ENCODE results near the gene SEL1L. TPM values are rescaled to one million over a fixed set of nuclear protein-coding genes. Genes with fewer than 3 reads are reported as not detected.

SEL1L gene
- 106 and 114 TPM in 2 replicates for total RNA-seq

DNA sequence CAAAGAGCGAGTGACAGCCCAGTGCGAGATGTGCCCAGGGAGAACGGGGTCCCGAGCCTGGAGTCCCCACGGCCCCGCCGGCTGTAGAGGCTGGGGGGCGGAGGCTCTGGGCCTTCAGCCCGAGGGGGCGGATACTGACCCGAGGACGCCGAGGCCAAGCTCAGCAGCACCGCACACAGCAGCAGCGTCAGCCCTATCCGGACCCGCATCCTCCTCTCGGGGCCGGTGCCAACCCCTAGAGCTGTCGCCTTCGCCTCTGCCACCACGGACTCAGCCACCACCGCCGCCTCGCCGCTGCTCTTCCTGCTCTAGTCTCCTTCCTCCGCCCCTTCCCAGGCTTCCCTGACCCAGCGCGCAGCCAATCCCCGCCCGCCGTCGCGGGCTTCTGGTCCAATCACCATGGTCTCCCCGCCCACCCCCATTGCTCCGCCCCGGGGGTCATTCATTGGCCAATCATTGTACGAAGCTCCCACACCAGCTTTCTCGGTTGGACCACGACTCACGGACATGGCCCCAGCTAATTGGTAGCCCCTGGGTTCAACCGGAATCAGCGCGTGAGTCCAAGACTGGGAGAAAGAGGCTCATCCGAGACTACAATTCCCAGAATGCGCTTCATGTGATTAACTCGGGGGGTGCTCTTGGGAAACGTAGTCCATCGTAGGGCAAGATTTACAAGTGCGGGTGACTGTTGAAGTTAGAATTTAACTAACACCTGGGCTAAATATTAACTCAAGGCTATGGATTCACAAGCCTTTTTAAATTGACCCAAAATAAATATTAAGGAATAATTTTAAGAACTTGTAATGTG lies at the start of gene SEL1L:
Gene SEL1L, minus strand, starts transcription at position 318 of the 808 bp plus-strand sequence. Its CDS starts 109 bp downstream, at position 209.

Other genes with a start within 250 kb of the SEL1L start
- 25.2 and 46.1 TPM in 2 replicates for gene STON2, start 133.5 kb downstream of the SEL1L start, total RNA-seq

All from smooth muscle cell of trachea (primary cell).